ENCODE data around the gene C7orf25.

Gene C7orf25

DNA sequence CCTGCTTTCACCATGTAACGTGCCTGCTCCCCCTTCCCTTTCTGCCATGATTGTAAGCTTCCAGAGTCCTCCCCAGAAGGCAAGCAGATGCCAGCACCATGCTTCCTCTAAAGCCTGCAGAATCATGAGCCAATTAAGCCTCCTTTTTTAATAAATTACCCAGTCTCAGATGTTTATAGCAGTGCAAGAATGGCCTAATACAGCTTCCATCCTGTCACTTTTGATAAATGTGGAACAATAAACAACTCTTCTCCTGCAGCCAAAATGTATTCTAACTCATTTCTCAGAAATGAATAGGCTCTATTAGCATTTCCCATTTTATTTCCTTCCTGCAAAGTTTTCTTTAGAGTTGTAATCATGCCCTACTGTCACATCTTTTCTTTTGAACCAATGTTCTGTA, 43.4 kb downstream of the C7orf25 start:
- Mint-ChIP-seq H3K27me3 (peaks cover 4% of the 10 kb centered on the region), H3K4me3 (peak overlapping the region; percentile 40), H3K36me3 (peaks cover 7% of the 10 kb centered on the region)

More for the DNA sequence above, 43.4 kb downstream of the C7orf25 start:
- Mint-ChIP-seq H3K9me3 (peaks cover 10% of the 10 kb centered on the region), H3K27ac (peak overlapping the region; percentile 87), H3K4me1 (peaks cover 21% of the 10 kb centered on the region)
